ENCODE measurements around the gene RUNDC3A.

The RUNDC3A gene

GRCh38 chr17:44315760-44316731 lies 7.6 kb downstream of the RUNDC3A start (continued):
- TF ChIP-seq ZNF175 (tag by site-specific recombination; IDR thresholded peaks at IDR 0.05) = no peak
- no peak for TF ChIP-seq ZNF169 (tag by site-specific recombination; IDR thresholded peaks at IDR 0.05)
- no peak for TF ChIP-seq ZBTB1 (tag by site-specific recombination; IDR thresholded peaks at IDR 0.05)
- TF ChIP-seq ZNF529 (tag by site-specific recombination; IDR thresholded peaks at IDR 0.05; ENCODE audit: insufficient replicate concordance) = no peak
- TF ChIP-seq ZNF416 (tag by site-specific recombination; IDR thresholded peaks at IDR 0.05) = no peak
- TF ChIP-seq, protein P1, sequence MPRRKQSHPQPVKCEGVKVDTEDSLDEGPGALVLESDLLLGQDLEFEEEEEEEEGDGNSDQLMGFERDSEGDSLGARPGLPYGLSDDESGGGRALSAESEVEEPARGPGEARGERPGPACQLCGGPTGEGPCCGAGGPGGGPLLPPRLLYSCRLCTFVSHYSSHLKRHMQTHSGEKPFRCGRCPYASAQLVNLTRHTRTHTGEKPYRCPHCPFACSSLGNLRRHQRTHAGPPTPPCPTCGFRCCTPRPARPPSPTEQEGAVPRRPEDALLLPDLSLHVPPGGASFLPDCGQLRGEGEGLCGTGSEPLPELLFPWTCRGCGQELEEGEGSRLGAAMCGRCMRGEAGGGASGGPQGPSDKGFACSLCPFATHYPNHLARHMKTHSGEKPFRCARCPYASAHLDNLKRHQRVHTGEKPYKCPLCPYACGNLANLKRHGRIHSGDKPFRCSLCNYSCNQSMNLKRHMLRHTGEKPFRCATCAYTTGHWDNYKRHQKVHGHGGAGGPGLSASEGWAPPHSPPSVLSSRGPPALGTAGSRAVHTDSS (tag by site-specific recombination; IDR thresholded peaks at IDR 0.05) = no peak
- no peak for TF ChIP-seq YY1 (tag by site-specific recombination; IDR thresholded peaks at IDR 0.05)
- TF ChIP-seq KLF16 (tag by site-specific recombination; IDR thresholded peaks at IDR 0.05) = no peak
- TF ChIP-seq ZNF426 (tag by site-specific recombination; IDR thresholded peaks at IDR 0.05) = no peak
- TF ChIP-seq, protein P2, sequence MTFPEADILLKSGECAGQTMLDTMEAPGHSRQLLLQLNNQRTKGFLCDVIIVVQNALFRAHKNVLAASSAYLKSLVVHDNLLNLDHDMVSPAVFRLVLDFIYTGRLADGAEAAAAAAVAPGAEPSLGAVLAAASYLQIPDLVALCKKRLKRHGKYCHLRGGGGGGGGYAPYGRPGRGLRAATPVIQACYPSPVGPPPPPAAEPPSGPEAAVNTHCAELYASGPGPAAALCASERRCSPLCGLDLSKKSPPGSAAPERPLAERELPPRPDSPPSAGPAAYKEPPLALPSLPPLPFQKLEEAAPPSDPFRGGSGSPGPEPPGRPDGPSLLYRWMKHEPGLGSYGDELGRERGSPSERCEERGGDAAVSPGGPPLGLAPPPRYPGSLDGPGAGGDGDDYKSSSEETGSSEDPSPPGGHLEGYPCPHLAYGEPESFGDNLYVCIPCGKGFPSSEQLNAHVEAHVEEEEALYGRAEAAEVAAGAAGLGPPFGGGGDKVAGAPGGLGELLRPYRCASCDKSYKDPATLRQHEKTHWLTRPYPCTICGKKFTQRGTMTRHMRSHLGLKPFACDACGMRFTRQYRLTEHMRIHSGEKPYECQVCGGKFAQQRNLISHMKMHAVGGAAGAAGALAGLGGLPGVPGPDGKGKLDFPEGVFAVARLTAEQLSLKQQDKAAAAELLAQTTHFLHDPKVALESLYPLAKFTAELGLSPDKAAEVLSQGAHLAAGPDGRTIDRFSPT (tag by site-specific recombination; IDR thresholded peaks at IDR 0.05) = no peak
- no peak for TF ChIP-seq GLI2 (tag by site-specific recombination; IDR thresholded peaks at IDR 0.05; ENCODE audit: borderline replicate concordance, low read depth)
- TF ChIP-seq, protein P3, sequence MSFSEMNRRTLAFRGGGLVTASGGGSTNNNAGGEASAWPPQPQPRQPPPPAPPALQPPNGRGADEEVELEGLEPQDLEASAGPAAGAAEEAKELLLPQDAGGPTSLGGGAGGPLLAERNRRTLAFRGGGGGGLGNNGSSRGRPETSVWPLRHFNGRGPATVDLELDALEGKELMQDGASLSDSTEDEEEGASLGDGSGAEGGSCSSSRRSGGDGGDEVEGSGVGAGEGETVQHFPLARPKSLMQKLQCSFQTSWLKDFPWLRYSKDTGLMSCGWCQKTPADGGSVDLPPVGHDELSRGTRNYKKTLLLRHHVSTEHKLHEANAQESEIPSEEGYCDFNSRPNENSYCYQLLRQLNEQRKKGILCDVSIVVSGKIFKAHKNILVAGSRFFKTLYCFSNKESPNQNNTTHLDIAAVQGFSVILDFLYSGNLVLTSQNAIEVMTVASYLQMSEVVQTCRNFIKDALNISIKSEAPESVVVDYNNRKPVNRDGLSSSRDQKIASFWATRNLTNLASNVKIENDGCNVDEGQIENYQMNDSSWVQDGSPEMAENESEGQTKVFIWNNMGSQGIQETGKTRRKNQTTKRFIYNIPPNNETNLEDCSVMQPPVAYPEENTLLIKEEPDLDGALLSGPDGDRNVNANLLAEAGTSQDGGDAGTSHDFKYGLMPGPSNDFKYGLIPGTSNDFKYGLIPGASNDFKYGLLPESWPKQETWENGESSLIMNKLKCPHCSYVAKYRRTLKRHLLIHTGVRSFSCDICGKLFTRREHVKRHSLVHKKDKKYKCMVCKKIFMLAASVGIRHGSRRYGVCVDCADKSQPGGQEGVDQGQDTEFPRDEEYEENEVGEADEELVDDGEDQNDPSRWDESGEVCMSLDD (tag by site-specific recombination; IDR thresholded peaks at IDR 0.05) = peak; percentile 36; the same call in 1 of the 2 replicates
- peak; percentile 84 for TF ChIP-seq BCL11B (tag by site-specific recombination; IDR thresholded peaks at IDR 0.05; ENCODE audit: low read depth)
- no peak for TF ChIP-seq GFI1B (tag by site-specific recombination; IDR thresholded peaks at IDR 0.05)
- TF ChIP-seq HOXA7 (CRISPR knock-in tag; IDR thresholded peaks at IDR 0.05; ENCODE audit: borderline replicate concordance) = no peak
- TF ChIP-seq ZIC2 (tag by site-specific recombination; IDR thresholded peaks at IDR 0.05) = no peak
- no peak for TF ChIP-seq ZNF24 (tag by site-specific recombination; IDR thresholded peaks at IDR 0.05)
- TF ChIP-seq ZNF350 (tag by site-specific recombination; IDR thresholded peaks at IDR 0.05) = no peak
- no peak for TF ChIP-seq ZNF843 (tag by site-specific recombination; IDR thresholded peaks at IDR 0.05)
- TF ChIP-seq OSR2 (tag by site-specific recombination; IDR thresholded peaks at IDR 0.05) = no peak
- no peak for TF ChIP-seq ZNF292 (tag by site-specific recombination; IDR thresholded peaks at IDR 0.05; ENCODE audit: borderline replicate concordance, low read depth)
- TF ChIP-seq SP7 (tag by site-specific recombination; IDR thresholded peaks at IDR 0.05) = no peak
- TF ChIP-seq ZNF394 (tag by site-specific recombination; IDR thresholded peaks at IDR 0.05; ENCODE audit: borderline replicate concordance) = no peak
- TF ChIP-seq ZNF747 (tag by site-specific recombination; IDR thresholded peaks at IDR 0.05) = no peak
- no peak for TF ChIP-seq EGR2 (tag by site-specific recombination; IDR thresholded peaks at IDR 0.05; ENCODE audit: low read depth)
- TF ChIP-seq ZNF354C (tag by site-specific recombination; IDR thresholded peaks at IDR 0.05; ENCODE audit: borderline replicate concordance, low read depth) = no peak
- no peak for TF ChIP-seq SCRT1 (tag by site-specific recombination; IDR thresholded peaks at IDR 0.05; ENCODE audit: borderline replicate concordance)
- TF ChIP-seq, protein P4, sequence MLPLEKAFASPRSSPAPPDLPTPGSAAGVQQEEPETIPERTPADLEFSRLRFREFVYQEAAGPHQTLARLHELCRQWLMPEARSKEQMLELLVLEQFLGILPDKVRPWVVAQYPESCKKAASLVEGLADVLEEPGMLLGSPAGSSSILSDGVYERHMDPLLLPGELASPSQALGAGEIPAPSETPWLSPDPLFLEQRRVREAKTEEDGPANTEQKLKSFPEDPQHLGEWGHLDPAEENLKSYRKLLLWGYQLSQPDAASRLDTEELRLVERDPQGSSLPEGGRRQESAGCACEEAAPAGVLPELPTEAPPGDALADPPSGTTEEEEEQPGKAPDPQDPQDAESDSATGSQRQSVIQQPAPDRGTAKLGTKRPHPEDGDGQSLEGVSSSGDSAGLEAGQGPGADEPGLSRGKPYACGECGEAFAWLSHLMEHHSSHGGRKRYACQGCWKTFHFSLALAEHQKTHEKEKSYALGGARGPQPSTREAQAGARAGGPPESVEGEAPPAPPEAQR (tag by site-specific recombination; IDR thresholded peaks at IDR 0.05) = no peak
